Gastroesophageal sphincter (tissue), 3 donors: ENCODE measurements around the gene NPIPA3.
"Not testable (repeated sequence)": the region's sequence is repeated elsewhere in the genome, so short reads cannot be mapped to it uniquely, and the experiment has no call there.

ENCODE experiments used
- POLR2A ChIP-seq, 2 donors: fragments of 450-650 bp; IDR thresholded peaks; one replicate each; pipeline ENCODE4 v1.6.1; 2017; ENCODE audit warnings: antibody characterized with exemption in 2 of 2, mild to moderate bottlenecking in 2 of 2, moderate library complexity in 1 of 2
- POLR2AphosphoS5 ChIP-seq: sonication (generic); formaldehyde crosslinking; IDR thresholded peaks from one replicate; pipeline ENCODE4 v1.6.1; 2017; ENCODE audit warnings: antibody characterized with exemption
- TF ChIP-seq, protein P1 (sequence below), 4 experiments: fragments of 200-600 bp in 2 of 4; fragments of 450-650 bp in 2 of 4; sonication (generic) in 1 of 4; IDR thresholded peaks; one replicate each; pipeline ENCODE4 v1.5.1; 2017 to 2019; ENCODE audit warnings: antibody characterized with exemption in 4 of 4, mild to moderate bottlenecking in 2 of 4, moderate library complexity in 2 of 4

DNA sequence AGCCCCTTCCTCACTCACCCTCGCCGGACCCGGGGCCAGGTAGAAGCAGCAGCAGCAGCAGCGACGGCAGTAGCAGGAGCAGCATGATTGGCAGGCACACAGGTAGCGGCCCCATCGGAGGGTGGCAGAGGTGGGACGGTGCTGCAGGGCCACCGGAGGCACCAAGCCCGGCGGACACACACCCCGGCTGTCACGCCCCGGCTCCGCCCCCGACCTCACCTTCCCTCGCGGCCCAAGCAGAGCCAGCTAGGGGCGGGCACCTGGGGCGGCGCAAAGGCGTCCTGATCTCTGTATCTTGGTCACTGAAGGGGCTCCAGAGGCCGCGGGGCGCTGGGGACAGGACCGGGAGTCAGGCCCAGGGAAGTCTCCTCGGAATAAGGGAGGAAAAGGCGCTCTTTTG is 30.0 kb downstream of the NPIPA3 start:
- TF ChIP-seq, protein P1, sequence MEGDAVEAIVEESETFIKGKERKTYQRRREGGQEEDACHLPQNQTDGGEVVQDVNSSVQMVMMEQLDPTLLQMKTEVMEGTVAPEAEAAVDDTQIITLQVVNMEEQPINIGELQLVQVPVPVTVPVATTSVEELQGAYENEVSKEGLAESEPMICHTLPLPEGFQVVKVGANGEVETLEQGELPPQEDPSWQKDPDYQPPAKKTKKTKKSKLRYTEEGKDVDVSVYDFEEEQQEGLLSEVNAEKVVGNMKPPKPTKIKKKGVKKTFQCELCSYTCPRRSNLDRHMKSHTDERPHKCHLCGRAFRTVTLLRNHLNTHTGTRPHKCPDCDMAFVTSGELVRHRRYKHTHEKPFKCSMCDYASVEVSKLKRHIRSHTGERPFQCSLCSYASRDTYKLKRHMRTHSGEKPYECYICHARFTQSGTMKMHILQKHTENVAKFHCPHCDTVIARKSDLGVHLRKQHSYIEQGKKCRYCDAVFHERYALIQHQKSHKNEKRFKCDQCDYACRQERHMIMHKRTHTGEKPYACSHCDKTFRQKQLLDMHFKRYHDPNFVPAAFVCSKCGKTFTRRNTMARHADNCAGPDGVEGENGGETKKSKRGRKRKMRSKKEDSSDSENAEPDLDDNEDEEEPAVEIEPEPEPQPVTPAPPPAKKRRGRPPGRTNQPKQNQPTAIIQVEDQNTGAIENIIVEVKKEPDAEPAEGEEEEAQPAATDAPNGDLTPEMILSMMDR (IDR thresholded peaks at IDR 0.05): not testable (repeated sequence)
- not testable (repeated sequence) for TF ChIP-seq POLR2AphosphoS5; POLR2A (IDR thresholded peaks at IDR 0.05)
